GM10248 (cell line): ENCODE results near the gene NTRK1.

ENCODE experiments used
- CTCF ChIA-PET: fragments of 300-600 bp; sonication (Branson Sonifier 250); formaldehyde crosslinking; extraction: SDS; loops from one replicate; lab custom pipeline; 2021; ENCODE audit warnings: antibody characterized with exemption; lab: Yijun Ruan, JAX
- POLR2A ChIA-PET: fragments of 350-650 bp; sonication (Branson Sonifier 250); formaldehyde crosslinking; extraction: SDS; loops from one replicate; lab custom pipeline; 2020; ENCODE audit warnings: antibody characterized with exemption; lab: Yijun Ruan, JAX
- DNase-seq: peaks from one replicate; pipeline ENCODE4 v3.0.0; 2012; ENCODE audit errors: extremely low spot score
- TF ChIP-seq, protein P1 (sequence below): IDR thresholded peaks from 2 replicates; pipeline ENCODE4 v1.5.1; 2012; ENCODE audit warnings: mild to moderate bottlenecking, low read depth; ENCODE audit errors: extremely low read depth, missing control alignments, control extremely low read depth

Gene NTRK1

GRCh38 chr1:156921053-156921529 is 60.4 kb downstream of the NTRK1 start:
- ChIA-PET POLR2A (no interaction called here), CTCF (interaction anchor here (1.2 kb wide), 1 partner anchor 125 kb away, joined by 3 read pairs; no protein-coding TSS in a partner anchor)
- DNase-seq: no peak
- TF ChIP-seq, protein P1, sequence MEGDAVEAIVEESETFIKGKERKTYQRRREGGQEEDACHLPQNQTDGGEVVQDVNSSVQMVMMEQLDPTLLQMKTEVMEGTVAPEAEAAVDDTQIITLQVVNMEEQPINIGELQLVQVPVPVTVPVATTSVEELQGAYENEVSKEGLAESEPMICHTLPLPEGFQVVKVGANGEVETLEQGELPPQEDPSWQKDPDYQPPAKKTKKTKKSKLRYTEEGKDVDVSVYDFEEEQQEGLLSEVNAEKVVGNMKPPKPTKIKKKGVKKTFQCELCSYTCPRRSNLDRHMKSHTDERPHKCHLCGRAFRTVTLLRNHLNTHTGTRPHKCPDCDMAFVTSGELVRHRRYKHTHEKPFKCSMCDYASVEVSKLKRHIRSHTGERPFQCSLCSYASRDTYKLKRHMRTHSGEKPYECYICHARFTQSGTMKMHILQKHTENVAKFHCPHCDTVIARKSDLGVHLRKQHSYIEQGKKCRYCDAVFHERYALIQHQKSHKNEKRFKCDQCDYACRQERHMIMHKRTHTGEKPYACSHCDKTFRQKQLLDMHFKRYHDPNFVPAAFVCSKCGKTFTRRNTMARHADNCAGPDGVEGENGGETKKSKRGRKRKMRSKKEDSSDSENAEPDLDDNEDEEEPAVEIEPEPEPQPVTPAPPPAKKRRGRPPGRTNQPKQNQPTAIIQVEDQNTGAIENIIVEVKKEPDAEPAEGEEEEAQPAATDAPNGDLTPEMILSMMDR: no peak

- TF ChIP-seq, protein P1: no peak
- POLR2A ChIA-PET: no interaction called here
- CTCF ChIA-PET: interaction anchor here (0.9 to 3.2 kb wide), 6 partner anchors 12 to 233 kb away, joined by 3 to 13 read pairs (median 4); partner anchors contain the start of gene NTRK1
- DNase-seq: no peak
Observed at GRCh38 chr1:156922986-156923669, 62.5 kb downstream of the NTRK1 start.

- ChIA-PET CTCF (interaction anchor here (1.1 to 3.2 kb wide), 4 partner anchors 13 to 64 kb away, joined by 3 to 13 read pairs (median 5); partner anchors contain the start of gene NTRK1), POLR2A (no interaction called here)
- TF ChIP-seq, protein P1: no peak
- no peak for DNase-seq
Observed at GRCh38 chr1:156923670-156924477, 63.2 kb downstream of the NTRK1 start.

GRCh38 chr1:156924478-156925153 is 64.0 kb downstream of the NTRK1 start:
- TF ChIP-seq, protein P1: no peak
- ChIA-PET POLR2A (no interaction called here), CTCF (interaction anchor here (1.1 to 3.2 kb wide), 3 partner anchors 14 to 65 kb away, joined by 3 to 13 read pairs (median 7); partner anchors contain the start of gene NTRK1)
- no peak for DNase-seq

GRCh38 chr1:156925154-156926010 is 64.7 kb downstream of the NTRK1 start:
- DNase-seq: no peak
- ChIA-PET CTCF (interaction anchor here (1.1 to 3.8 kb wide), 6 partner anchors 13 to 237 kb away, joined by 3 to 20 read pairs (median 5); partner anchors contain the start of genes NTRK1 and PEAR1), POLR2A (no interaction called here)
- TF ChIP-seq, protein P1: no peak
